Tibial nerve (tissue), 4 donors: ENCODE results near the gene NTM.

Source experiments
- CTCF ChIP-seq, 5 experiments: fragments of 200-600 bp in 3 of 5; fragments of 450-650 bp in 2 of 5; sonication (generic) in 3 of 5; IDR thresholded peaks; one replicate each; pipeline ENCODE4 v1.5.1; 2016 to 2019; ENCODE audit warnings: antibody characterized with exemption in 5 of 5, mild to moderate bottlenecking in 3 of 5, moderate library complexity in 2 of 5
- EP300 ChIP-seq, 2 donors: sonication (generic); formaldehyde crosslinking; IDR thresholded peaks; one replicate each; pipeline ENCODE4 v1.6.1; 2017; ENCODE audit warnings: antibody characterized with exemption in 2 of 2, mild to moderate bottlenecking in 1 of 2
- POLR2A ChIP-seq, 2 donors: fragments of 450-650 bp; IDR thresholded peaks; one replicate each; pipeline ENCODE4 v1.6.1; 2017; ENCODE audit warnings: antibody characterized with exemption in 2 of 2, mild to moderate bottlenecking in 2 of 2, moderate library complexity in 2 of 2

DNA sequence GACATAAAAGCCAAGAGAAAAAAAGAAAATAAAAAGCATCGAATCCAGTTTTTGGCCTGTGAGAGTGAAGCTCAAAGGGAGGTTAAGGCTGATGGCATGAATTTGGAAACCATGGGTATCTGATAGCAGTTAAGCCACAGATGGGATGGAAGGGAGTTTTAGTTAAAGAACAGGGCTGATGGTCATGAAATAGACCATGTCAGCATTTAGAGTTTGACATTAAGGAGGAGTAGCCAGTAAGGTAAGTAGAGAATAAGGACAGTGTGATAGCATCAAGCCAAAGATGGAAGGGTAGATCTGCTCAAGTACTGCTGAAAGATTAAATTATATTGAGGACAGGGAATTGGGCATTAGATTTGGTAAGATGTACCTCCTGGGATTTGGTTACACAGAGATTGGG, 826.5 kb downstream of the NTM start:
- TF ChIP-seq CTCF (IDR thresholded peaks at IDR 0.05) (no peak), POLR2A (IDR thresholded peaks at IDR 0.05) (no peak), EP300 (IDR thresholded peaks at IDR 0.05) (no peak)
